Measurements from ENCODE around the gene ETHE1.
"Not testable (repeated sequence)": the region's sequence is repeated elsewhere in the genome, so short reads cannot be mapped to it uniquely, and the experiment has no call there.

The ETHE1 gene

GRCh38 chr19:43551399-43552197 is 24.6 kb upstream of the ETHE1 start:
- DNase-seq: no peak

GRCh38 chr19:43548706-43549105 is 21.7 kb upstream of the ETHE1 start:
- no peak for DNase-seq

- not testable (repeated sequence) for DNase-seq
These were observed 20.9 kb upstream of the ETHE1 start for GRCh38 chr19:43547926-43548325.

GRCh38 chr19:43546581-43546980 is 19.6 kb upstream of the ETHE1 start:
- no peak for DNase-seq

GRCh38 chr19:43545981-43546380 is 19.0 kb upstream of the ETHE1 start:
- no peak for DNase-seq

- no peak for DNase-seq
These were observed 18.3 kb upstream of the ETHE1 start for GRCh38 chr19:43545276-43545675.

GRCh38 chr19:43544077-43544476 is 17.1 kb upstream of the ETHE1 start:
- DNase-seq: no peak

GRCh38 chr19:43541920-43542650 is 15.1 kb upstream of the ETHE1 start:
- no peak for DNase-seq

- no peak for DNase-seq
These were observed 13.4 kb upstream of the ETHE1 start for GRCh38 chr19:43540381-43540780.

GRCh38 chr19:43538922-43539321 is 11.9 kb upstream of the ETHE1 start:
- no peak for DNase-seq

GRCh38 chr19:43534816-43535761 is 8.1 kb upstream of the ETHE1 start:
- DNase-seq: peak; percentile 45

- DNase-seq: no peak
These were observed 7.4 kb upstream of the ETHE1 start for GRCh38 chr19:43534305-43534815.

GRCh38 chr19:43533546-43534304 is 6.7 kb upstream of the ETHE1 start:
- peak; percentile 93 for DNase-seq

GRCh38 chr19:43532962-43533545 is 6.1 kb upstream of the ETHE1 start, which contains the start of gene ZNF575:
Gene ZNF575, plus strand, starts transcription at chr19:43533188. Its CDS starts 1,235 bp downstream, at chr19:43534423.
- DNase-seq: peak; percentile 86

GRCh38 chr19:43532571-43532961 is 5.6 kb upstream of the ETHE1 start:
- DNase-seq: no peak

- DNase-seq: no peak
These were observed 1.0 kb upstream of the ETHE1 start for GRCh38 chr19:43527860-43528622.

GRCh38 chr19:43525836-43526771 is 897 bp downstream of the ETHE1 start:
- DNase-seq: peak; percentile 36

GRCh38 chr19:43524922-43525835 is 1.8 kb downstream of the ETHE1 start:
- DNase-seq: peak; percentile 40

Data from stimulated activated CD4-positive, alpha-beta T cell treated with anti-CD3 and anti-CD28 coated beads, Interleukin-4, amount 100 ng/mL, for 1 hour (primary cell).